Retinal pigment epithelial cell (primary cell): ENCODE data around the gene TRIP10.

Source experiments
- DNase-seq: peaks from one replicate; pipeline ENCODE4 v3.0.0-alpha.2; 2010; ENCODE audit warnings: low read depth
- H3K4me3 ChIP-seq: 2 replicates; pipeline ENCODE4 v1.5.1; 2011; ENCODE audit warnings: mild to moderate bottlenecking, low read length, control low read depth, moderate library complexity
- TF ChIP-seq, protein P1 (sequence below): conservative IDR thresholded peaks from 2 replicates; pipeline ENCODE4 v1.5.1; 2011; ENCODE audit warnings: low read depth, low read length, control low read depth, inconsistent platforms

Gene TRIP10, protein sequence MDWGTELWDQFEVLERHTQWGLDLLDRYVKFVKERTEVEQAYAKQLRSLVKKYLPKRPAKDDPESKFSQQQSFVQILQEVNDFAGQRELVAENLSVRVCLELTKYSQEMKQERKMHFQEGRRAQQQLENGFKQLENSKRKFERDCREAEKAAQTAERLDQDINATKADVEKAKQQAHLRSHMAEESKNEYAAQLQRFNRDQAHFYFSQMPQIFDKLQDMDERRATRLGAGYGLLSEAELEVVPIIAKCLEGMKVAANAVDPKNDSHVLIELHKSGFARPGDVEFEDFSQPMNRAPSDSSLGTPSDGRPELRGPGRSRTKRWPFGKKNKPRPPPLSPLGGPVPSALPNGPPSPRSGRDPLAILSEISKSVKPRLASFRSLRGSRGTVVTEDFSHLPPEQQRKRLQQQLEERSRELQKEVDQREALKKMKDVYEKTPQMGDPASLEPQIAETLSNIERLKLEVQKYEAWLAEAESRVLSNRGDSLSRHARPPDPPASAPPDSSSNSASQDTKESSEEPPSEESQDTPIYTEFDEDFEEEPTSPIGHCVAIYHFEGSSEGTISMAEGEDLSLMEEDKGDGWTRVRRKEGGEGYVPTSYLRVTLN

DNA sequence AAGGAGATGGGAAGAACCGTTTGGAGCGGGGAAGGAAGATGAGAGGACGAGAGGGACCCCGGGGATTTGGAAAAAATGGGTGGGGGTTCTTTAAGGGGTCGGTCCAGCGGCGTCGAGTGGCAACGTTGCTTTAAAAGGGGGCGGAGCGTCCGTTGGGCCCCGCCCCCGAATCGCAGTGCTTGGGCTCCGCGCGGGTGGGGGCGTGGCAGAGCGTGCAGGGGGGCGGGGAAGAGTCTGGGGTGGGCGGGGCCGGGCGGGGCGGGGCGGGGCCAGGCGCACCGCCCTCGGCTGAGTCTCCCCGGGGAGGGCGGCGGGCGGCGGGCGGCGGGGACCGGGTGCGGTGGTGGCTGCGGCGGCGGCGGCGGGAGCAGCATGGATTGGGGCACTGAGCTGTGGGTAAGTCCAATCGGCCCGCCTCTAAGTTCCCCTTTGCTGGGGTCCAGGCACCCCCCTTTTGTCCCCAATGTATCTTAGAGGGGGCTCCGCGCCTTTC, at the start of gene TRIP10:
TSS of gene TRIP10 (plus strand) at position 291 of the 493 bp plus-strand sequence. CDS start at position 373, 82 bp downstream.
- peak within 1 kb of the TSS; percentile 81 for H3K4me3 ChIP-seq
- TF ChIP-seq, protein P1, sequence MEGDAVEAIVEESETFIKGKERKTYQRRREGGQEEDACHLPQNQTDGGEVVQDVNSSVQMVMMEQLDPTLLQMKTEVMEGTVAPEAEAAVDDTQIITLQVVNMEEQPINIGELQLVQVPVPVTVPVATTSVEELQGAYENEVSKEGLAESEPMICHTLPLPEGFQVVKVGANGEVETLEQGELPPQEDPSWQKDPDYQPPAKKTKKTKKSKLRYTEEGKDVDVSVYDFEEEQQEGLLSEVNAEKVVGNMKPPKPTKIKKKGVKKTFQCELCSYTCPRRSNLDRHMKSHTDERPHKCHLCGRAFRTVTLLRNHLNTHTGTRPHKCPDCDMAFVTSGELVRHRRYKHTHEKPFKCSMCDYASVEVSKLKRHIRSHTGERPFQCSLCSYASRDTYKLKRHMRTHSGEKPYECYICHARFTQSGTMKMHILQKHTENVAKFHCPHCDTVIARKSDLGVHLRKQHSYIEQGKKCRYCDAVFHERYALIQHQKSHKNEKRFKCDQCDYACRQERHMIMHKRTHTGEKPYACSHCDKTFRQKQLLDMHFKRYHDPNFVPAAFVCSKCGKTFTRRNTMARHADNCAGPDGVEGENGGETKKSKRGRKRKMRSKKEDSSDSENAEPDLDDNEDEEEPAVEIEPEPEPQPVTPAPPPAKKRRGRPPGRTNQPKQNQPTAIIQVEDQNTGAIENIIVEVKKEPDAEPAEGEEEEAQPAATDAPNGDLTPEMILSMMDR, result no peak
- no peak for DNase-seq

DNA sequence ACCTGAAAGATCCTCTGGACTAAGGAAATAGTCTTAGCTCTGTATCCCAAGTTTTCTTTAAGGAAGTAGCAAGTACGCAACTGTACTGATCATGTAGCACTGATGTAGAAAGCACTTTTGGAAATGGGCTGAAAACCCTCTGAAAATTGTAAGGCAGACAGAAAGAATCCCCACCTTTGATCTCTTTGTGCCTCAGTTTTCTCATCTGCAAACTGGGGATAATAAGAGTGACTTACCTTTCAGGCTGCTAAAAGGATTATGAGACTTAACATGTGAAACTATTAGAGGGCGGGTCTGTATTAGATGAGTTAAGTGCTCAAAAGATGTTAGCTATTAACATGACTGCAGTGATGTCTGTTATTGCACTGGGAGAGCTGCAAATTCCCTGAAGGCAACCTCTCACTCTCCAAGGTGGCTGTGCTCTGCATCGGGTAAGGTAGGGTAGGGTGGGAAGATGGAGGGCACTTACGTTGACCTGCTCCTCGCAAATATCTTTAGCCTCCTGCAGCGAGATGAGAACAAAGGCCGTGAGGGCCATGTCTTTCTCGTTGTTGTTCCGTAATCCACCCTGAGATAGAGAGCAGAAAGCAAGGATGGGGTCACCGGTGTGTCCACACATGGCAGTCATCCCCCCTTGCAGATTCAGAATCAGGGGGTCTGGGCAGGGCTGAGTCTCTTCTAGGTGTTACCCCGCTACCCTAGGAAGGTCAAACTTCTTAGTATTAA, 49.2 kb upstream of the TRIP10 start:
- no peak for DNase-seq
- H3K4me3 ChIP-seq, result no peak overlapping the region
- TF ChIP-seq, protein P1, result no peak

DNA sequence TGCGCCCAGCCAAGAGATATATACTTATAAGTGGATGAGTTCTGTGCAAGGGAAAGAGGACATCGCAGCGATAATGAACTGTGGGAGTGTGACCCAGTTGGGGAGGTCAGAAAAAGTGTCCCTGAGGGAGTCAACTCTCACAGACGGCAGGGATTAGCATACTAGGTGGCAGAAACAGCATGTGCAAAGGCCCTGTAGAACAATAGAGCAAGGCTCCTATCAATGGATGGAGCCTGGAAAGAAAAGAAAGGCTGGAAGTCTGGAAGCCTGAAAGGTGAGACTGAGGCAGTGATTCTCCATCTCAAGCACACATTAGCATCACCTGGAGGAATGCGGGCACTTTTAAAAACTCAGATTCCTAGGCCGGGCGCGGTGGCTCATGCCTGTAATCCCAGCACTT, 48.1 kb upstream of the TRIP10 start:
- TF ChIP-seq, protein P1, result no peak
- no peak overlapping the region for H3K4me3 ChIP-seq
- DNase-seq, result no peak

DNA sequence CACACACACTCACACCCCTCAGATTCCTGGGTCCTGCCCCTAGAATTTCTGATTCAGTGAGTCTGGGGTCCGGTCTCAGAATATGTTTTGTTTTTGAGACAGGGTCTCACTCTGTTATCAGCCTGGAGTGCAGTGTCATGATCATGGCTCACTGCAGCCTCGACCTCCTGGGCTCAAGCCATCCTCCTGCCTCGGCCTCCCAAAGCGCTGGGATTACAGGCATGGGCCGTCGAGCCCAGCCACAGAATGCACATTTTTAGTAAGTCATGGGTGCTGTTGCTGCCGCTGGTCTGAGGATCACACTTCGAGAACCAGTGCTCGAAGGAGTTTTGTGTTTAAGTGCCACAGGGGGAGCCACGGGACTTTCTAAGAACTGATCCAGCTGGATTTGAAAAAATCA, 47.5 kb upstream of the TRIP10 start:
- DNase-seq, result no peak
- TF ChIP-seq, protein P1, result no peak
- H3K4me3 ChIP-seq, result no peak overlapping the region

DNA sequence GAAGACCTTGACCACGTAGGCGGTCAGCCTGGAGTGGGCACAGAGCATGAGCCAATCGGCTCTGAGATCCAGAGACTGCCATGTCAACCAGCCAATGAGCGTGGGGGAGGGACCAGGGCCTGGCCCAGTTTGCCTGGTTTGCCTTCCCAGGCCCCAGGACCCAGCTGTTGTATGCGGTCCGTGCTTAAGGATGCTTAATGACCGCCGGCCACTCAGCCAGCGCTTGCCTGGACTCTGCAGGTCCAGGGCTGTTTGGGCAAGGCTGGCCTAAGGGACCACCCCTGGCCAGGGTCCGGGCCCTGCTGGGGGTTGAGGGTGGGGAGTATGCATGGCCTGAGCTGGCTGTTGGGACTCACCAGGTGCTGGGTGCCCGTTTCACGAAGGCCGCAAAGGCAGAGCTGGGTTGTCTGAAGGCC, 46.4 kb upstream of the TRIP10 start:
- TF ChIP-seq, protein P1, result no peak
- DNase-seq, result no peak
- H3K4me3 ChIP-seq, result no peak overlapping the region

DNA sequence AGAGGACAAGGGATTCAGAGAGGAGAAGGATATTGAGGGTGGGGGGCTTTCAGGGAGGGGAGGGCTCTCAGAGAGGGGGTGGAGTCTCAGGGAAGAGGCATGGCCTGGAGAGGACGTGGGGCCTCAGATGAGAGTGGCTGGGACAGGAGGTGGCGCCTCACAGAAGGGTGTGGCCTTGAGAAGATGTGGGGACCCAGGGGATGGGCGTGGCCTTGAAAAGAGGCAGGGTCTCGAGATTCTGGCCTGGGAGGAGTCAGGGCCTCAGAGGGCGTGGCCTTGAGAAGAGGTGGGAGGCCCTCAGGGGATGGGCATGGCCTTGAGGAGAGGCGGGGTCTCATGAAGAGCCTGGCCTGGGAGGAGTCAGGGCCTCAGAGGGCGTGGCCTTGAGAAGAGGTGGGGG, 45.8 kb upstream of the TRIP10 start:
- no peak overlapping the region for H3K4me3 ChIP-seq
- DNase-seq, result no peak
- TF ChIP-seq, protein P1, result no peak
